NCI-H748 (cell line): Measurements from ENCODE around the gene CSNK1D.

Experiments used
- DNase-seq: peaks from one replicate; lab custom pipeline; 2025; ENCODE audit not compliant: unreplicated experiment; lab: John Stamatoyannopoulos, UW

Gene CSNK1D

GRCh38 chr17:82311971-82312370, 38.5 kb upstream of the CSNK1D start:
- DNase-seq = no peak

DNA sequence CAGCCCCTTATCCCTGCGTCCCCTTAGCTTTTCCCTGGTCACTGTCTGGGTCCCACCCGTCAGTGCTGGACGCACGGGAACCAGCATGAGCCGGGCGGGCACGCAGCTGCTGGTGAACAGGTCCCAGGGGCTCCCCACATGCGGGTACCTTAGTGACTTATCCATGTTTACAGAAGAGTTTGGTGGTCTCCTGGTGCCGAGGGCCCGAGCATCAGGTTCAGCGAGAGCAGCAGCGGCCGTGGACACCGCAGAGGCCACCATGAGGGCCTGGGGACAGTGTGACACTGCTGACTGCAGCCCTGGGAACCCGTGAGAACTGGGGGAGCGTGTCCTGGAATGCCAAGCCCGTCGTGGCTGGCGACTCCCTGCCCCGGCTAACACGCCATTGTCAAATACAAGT, 37.4 kb upstream of the CSNK1D start:
- DNase-seq = no peak

DNA sequence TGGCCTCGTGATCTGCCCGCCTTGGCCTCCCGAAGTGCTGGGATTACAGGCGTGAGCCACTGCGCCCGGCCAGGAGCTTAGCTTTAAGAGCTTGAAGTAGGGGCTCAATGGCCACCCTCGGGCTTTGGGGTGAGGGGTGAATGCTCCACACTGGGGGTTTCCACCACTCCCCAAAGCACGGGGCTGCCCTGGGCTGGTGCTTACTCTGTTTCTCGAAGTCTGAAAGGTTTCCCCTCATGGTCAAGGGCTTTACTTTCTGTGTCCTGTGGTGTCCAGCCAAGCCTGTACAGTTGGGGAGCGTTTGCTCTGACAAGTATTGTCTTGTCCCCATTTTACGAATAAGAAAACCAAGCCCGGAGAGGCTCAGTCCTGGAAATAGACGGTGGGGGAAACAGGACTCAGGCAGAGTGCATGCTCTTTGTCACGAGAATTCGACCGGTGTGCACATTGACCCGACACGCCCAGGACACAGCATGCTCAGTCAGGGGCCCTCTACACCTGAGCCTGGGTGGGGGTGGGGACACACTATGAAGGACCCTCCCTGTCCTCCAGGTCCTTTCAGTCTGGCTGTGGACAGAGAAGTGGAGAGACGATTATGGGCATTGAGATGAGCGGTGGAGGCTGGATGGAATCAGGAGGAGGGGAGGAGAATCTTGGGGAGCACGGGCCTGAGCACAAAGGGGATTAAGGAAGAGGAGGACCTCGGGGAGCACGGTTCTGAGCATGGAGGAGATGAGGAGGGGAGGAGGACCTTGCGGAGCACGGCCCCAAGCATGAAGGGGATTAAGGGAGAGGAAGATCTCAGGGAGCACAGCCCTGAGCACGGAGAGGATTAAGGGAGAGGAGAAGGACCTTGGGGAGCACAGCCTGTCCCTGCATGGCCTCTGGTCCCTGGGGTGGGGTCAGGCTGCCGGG, 36.4 kb upstream of the CSNK1D start:
- DNase-seq = no peak

DNA sequence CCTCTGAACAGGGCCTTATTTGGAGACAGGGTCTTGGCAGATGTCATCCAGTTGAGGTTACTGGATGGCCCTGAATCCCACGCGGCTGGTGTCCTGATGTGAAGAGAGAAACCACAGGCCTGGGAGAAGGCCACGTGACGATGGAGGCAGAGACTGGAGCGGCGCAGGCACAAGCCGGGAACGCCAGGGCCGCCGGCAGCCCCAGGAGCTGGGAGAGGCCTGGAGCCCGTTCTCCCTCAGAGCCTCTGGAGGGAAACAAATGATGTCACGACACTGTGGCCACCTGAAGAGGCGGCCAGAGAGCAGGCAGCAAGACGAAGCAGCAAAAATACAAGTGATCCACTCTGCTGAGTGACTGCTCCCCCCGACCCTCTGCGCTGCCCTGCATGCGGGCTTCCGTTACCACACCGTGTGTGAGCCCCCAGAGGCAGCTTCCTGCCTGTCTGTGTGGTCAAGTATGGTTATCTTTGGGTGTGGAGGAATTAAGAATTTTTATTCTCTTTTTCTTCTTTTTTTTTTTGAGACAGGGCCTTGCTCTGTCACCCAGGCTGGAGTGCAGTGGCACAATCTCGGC, 32.3 kb upstream of the CSNK1D start:
- DNase-seq = no peak

DNA sequence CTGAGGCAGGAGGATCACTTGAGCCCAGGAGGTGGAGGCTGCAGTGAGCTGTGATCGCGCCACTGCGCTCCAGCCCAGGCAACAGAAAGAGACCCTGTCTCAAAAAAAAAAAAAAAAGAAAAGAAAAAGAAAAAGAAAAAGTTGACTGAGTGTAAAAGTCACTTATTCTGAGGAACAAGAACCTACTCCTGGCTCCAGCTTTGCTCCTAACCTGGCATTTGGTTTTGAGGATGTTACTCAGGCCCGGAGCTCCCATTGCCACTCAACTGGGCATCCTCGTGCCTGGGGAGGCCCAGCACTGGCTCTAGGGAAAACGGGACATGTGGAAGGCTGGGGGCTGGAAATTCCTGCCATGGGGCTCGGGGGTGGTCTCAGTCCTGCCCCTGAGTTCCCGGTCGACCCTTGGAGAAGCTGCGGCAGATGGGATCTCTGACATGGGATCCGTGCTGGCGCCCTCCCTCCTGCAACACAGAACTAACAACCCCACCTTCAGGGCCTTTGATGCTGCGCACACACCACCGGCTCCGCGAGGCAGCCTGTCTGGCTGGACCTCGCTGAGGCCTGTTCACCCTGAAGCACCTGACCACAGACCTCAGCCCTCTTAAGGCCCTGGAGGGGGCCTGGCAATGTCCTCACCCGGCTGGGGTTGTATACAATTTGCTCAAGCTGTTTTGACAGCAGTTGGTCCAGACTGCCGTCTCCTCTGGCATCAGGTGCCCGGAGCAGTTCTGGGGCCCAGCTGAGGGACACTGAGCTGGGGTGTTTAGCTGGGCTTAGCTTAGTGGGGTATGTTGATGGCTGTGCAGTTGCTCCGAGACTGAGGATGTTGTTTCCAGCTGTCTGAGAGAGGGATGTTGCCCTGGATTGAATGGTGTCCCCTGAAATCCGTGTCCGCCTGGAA, 31.6 kb upstream of the CSNK1D start:
- no peak for DNase-seq

- DNase-seq = no peak
Observed at GRCh38 chr17:82303944-82304808, 30.7 kb upstream of the CSNK1D start.

DNA sequence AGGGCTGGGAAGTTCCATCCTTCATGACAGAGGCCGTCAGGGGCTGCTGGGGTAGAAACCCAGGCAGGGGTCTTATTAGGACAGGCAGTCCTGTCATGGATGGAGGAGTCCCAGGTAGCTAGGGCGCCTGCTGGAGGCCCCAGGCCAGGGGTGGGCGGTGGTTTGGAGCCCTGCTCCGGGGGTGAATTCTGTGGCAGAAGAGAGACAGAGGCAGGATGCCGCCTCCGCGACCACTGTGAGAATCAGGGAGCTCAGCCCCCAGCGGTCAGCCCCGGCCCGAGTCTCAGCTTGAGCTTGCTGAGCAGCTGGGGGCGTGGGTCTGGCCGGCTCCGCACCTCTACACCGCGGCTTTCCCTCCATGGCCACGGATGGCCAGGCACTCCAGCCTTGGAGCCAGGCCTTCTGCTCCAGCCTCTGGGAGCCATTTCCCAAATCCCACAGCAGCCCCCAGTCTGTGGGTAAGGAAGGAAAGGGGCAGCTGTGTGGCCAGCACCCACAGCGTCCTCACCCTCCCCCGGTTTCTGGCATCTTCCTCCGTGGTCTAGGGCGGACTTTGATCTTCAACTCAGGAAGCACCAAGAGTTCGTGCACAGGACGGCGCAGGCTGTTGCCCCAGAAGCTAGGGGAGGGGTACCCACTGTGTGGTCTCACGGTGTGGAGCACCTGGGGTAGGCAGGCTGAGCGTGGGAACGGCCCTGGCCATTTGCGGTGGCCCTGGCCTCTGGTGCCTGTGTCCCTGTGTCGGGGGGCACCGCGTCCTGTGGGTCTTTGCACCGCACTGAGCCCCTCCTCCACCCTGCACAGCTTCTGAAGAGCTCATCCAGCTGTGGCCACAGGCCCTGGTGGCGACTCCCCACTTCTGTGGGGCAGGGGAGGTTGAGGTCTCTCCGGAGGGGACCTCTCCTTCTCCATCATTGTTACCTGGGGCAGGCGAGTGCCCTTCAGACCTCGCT, 29.8 kb upstream of the CSNK1D start:
- DNase-seq = no peak

GRCh38 chr17:82302568-82302963, 29.1 kb upstream of the CSNK1D start:
- DNase-seq = no peak

- DNase-seq = no peak
Observed at GRCh38 chr17:82301916-82302567, 28.5 kb upstream of the CSNK1D start.

DNA sequence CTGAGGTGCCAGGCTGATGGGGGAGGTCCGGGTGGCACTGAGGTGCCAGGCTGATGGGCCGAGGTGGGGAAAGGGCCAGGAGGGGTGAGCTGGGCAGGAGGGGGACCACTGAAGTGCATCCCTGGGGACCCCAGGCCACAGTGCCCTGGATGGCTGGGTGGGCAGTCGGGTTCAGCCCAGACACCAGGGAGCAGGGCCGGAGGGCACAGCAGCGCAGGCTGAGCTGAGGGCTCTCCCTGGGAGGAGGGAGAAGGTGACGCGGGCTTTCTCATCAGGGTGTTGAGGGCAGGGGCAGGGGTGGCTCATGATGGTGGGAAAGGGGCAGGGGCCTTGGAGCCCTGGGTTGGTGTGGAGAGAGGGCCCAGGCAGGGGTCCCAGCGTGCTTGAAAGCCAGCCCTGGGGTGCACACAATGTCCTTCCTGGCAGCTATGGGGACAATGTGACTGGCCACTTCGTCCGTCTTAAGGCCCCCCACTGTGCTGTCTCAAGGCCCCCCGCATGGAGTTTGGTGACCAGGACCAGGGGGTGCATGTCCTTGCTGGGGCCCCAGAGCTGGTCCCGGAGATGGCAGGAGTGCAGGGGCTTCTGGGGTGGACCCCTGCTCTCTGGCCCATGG, 27.9 kb upstream of the CSNK1D start:
- no peak for DNase-seq

- DNase-seq = peak; percentile 43
Observed at GRCh38 chr17:82300707-82301270, 27.3 kb upstream of the CSNK1D start.

DNA sequence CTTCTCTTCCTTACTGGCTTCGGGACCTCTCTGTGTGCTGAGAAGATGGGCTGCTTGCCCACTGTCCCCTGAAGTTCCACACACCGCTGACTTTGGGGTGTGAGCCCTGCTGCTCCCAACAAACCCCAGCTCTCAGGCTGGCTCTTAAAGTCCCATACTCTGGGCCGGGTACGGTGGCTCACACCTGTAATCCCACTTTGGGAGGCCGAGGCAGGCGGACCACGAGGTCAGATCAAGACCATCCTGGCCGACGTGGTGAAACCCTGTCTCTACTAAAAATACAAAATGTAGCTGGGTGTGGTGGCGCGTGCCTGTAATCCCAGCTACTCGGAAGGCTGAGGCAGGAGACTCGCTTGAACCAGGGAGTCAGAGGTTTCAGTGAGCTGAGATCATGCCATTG, 26.7 kb upstream of the CSNK1D start:
- DNase-seq = no peak

- no peak for DNase-seq
Observed at GRCh38 chr17:82299452-82299851, 26.0 kb upstream of the CSNK1D start.

GRCh38 chr17:82298538-82299421, 25.3 kb upstream of the CSNK1D start:
- DNase-seq = no peak

DNA sequence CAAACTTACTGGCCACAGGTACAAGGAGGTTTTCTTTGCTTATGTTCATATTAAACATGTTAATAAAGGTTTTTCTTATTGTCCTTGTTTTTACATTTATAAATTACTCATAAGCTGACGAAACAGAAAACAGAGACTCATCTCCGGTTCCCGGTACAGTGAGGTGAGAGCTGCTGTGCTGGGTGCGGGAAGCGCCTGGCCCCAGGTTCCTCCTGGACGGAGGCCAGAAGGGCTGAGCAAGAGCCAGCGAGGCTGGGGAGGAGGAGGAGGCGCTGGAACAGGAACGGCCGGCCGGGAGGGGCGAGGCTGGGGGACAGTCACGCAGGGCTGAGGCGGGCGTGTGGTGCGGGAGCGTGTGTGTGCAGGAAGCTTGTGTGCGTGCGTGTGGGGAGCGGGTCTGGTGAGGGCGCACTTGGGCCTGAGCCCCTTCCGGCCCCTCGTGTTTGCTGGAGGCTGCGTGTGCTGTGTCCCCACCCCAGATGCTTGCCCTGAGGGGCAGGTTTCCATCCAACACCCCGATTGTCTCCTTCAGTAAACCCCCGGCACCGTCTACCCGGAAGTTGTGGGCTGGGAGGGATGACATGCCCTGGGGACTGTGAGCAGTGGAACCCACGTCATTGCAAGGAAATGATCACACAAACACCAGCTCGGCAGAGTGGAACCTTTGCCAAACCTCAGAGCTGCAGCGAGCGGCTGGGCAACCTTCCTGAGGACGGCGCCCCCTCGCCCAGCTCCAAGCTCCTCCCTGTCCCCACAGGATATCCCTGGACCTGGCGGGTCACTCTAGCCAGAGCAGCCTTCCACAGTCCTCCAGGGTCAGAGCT, 24.4 kb upstream of the CSNK1D start:
- DNase-seq = peak; percentile 46

GRCh38 chr17:82297280-82297713, 23.8 kb upstream of the CSNK1D start:
- DNase-seq = peak; percentile 46
